K562 (cell line): ENCODE results near the gene SHROOM3. TPM values are rescaled to one million over a fixed set of nuclear protein-coding genes. Genes with fewer than 3 reads are reported as not detected.

Experiments
- ATAC-seq: fragments of 200-7000 bp; cut with Tn5 transposase; 3 replicates; pipeline ENCODE4 v1.9.1; 2020; ENCODE audit warnings: moderate library complexity
- BruUV-seq: library from RNA; stranded (reverse); fragments of 400-500 nt; replicated peaks from 2 replicates; lab custom pipeline; 2021; lab: Mats Ljungman, UMichigan
- CTCF ChIA-PET: fragments of 300-600 bp; formaldehyde crosslinking; extraction: SDS; loops from one replicate; lab custom pipeline; 2021; ENCODE audit warnings: low intra/inter-chr PET ratio; lab: Yijun Ruan, JAX
- POLR2A ChIA-PET: fragments of 300-600, 350-650 bp; sonication (Branson Sonifier 250); formaldehyde crosslinking; extraction: SDS; loops from one replicate; lab custom pipeline; 2021; ENCODE audit warnings: antibody characterized with exemption, inconsistent platforms; lab: Yijun Ruan, JAX
- DNase-seq, 4 experiments: peaks; one replicate each; pipeline versions ENCODE4 v3.0.0 to v3.0.0-alpha.2; 2011 to 2018; ENCODE audit warnings: low spot score in 3 of 4, mixed read lengths in 3 of 4; ENCODE audit errors: extremely low read depth in 1 of 4
- FAIRE-seq: peaks from 2 replicates; lab custom pipeline; 2011; peaks lifted over from hg19 to GRCh38; lab: Jason Lieb, UNC
- H2AFZ ChIP-seq: 2 replicates; pipeline ENCODE4 v1.6.0; 2011; ENCODE audit warnings: low read depth, low read length, control low read depth, inconsistent platforms
- H3K27ac ChIP-seq: fragments of 200-600 bp; 3 replicates; pipeline ENCODE4 v1.8.0; 2011; ENCODE audit warnings: low read depth, mild to moderate bottlenecking, control low read depth, inconsistent platforms, low read length, moderate library complexity, mixed read lengths; ENCODE audit errors: extremely low read depth
- H3K27me3 ChIP-seq, 2 experiments: fragments of 300-600 bp in 1 of 2; 2 replicates in 1 of 2; 3 replicates in 1 of 2; pipeline versions ENCODE4 v1.6.0 to v1.8.0; 2011; ENCODE audit warnings: inconsistent platforms in 2 of 2, low read length in 2 of 2, mild to moderate bottlenecking in 1 of 2, mixed read lengths in 1 of 2, moderate library complexity in 1 of 2; ENCODE audit not compliant: control insufficient read depth in 2 of 2, insufficient read depth in 2 of 2
- H3K36me3 ChIP-seq: fragments of 300-600 bp; 3 replicates; pipeline ENCODE4 v1.8.0; 2011; ENCODE audit warnings: mild to moderate bottlenecking, low read length, inconsistent platforms; ENCODE audit not compliant: control insufficient read depth, insufficient read depth
- H3K4me1 ChIP-seq, 2 experiments: fragments of 200-600 bp in 1 of 2; replicated peaks in 1 of 2; 2 replicates in 1 of 2; 3 replicates in 1 of 2; pipeline versions ENCODE4 v1.5.1 to v1.8.0; 2011; ENCODE audit warnings: inconsistent platforms in 2 of 2, low read length in 2 of 2, mild to moderate bottlenecking in 1 of 2, mixed read lengths in 1 of 2, moderate library complexity in 1 of 2; ENCODE audit not compliant: control insufficient read depth in 2 of 2, insufficient read depth in 2 of 2
- H3K4me2 ChIP-seq: 2 replicates; pipeline ENCODE4 v1.6.1; 2011; ENCODE audit warnings: low read length, control low read depth, inconsistent platforms, mixed read lengths; ENCODE audit not compliant: insufficient read depth
- H3K4me3 ChIP-seq: fragments of 200-600 bp; sonication (generic), shearing (Covaris generic); 2 replicates; pipeline ENCODE4 v1.5.1; 2016; ENCODE audit warnings: control low read depth, inconsistent platforms
- H3K79me2 ChIP-seq: fragments of 200-600 bp; 3 replicates; pipeline ENCODE4 v1.8.0; 2011; ENCODE audit warnings: low read length, inconsistent platforms; ENCODE audit not compliant: control insufficient read depth, insufficient read depth
- H3K9ac ChIP-seq, 2 experiments: 2 replicates each; pipeline versions ENCODE4 v1.6.0 to v1.6.1; 2011; ENCODE audit warnings: low read depth in 2 of 2, low read length in 2 of 2, control low read depth in 1 of 2, inconsistent platforms in 1 of 2, mild to moderate bottlenecking in 1 of 2, mixed read lengths in 1 of 2; ENCODE audit not compliant: insufficient read depth in 1 of 2
- H3K9me1 ChIP-seq: one replicate; pipeline ENCODE4 v1.6.0; 2011; ENCODE audit warnings: inconsistent platforms, mild to moderate bottlenecking, low read length, moderate library complexity; ENCODE audit not compliant: control insufficient read depth, insufficient read depth
- H3K9me3 ChIP-seq: replicated peaks from 2 replicates; pipeline ENCODE4 v1.5.1; 2011; ENCODE audit warnings: low read depth, low read length, inconsistent platforms; ENCODE audit not compliant: control insufficient read depth, insufficient read depth
- H4K20me1 ChIP-seq: replicated peaks from 2 replicates; pipeline ENCODE4 v1.6.1; 2011; ENCODE audit warnings: low read length, inconsistent platforms, mixed read lengths; ENCODE audit not compliant: control insufficient read depth, insufficient read depth
- CBFB ChIP-seq: sonication (generic); formaldehyde crosslinking; IDR thresholded peaks from 2 replicates; pipeline ENCODE4 v1.4.0; 2020; ENCODE audit warnings: mild to moderate bottlenecking, missing genetic modification reagents
- TOE1 ChIP-seq, 2 experiments: fragments of 450-650 bp in 1 of 2; sonication (generic) in 1 of 2; formaldehyde crosslinking in 1 of 2; IDR thresholded peaks; 2 replicates each; pipeline versions ENCODE4 v1.7.1 to v1.8.0; 2016 to 2022; ENCODE audit warnings: borderline replicate concordance in 2 of 2, mild to moderate bottlenecking in 2 of 2, antibody characterized with exemption in 1 of 2, inconsistent platforms in 1 of 2, low read depth in 1 of 2, missing genetic modification reagents in 1 of 2, moderate library complexity in 1 of 2
- ZNF146 ChIP-seq: IDR thresholded peaks from one replicate; pipeline ENCODE4 v1.6.1; 2018; ENCODE audit warnings: missing compliant biosample characterization; ENCODE audit not compliant: unreplicated experiment
- ZNF354B ChIP-seq: fragments of 250-450 bp; sonication (Bioruptor Pico); IDR thresholded peaks from 2 replicates; pipeline ENCODE4 v1.4.0; 2020
- ZNF780A ChIP-seq: fragments of 250-450 bp; sonication (Bioruptor Pico); IDR thresholded peaks from 2 replicates; pipeline ENCODE4 v1.5.0; 2021; ENCODE audit warnings: mild to moderate bottlenecking
- ZNF830 ChIP-seq: fragments of 250-450 bp; sonication (Bioruptor Pico); IDR thresholded peaks from 2 replicates; pipeline ENCODE4 v1.5.0; 2021; ENCODE audit warnings: mild to moderate bottlenecking
- WGBS: fragments of 100-300 bp; shearing (Covaris generic); methylation state at CpG from one replicate; pipeline ENCODE4 v1.1.6; 2016; ENCODE audit warnings: low coverage, mixed read lengths; ENCODE audit not compliant: insufficient coverage; ENCODE audit errors: missing lambda C conversion rate; 5-methylcytosine and 5-hydroxymethylcytosine counted together
- in situ Hi-C: fragments of 300-500 bp; cut with MboI; formaldehyde crosslinking; loops from 4 replicates; pipeline ENCODE4 v1.15.0; 2018; ENCODE audit warnings: inconsistent platforms, mixed read lengths
- intact Hi-C: fragments of 100-400 bp; cut with micrococcal nuclease; formaldehyde crosslinking; loops from 2 replicates; pipeline ENCODE4 v1.14.2; 2022
- polyA plus RNA-seq, 8 experiments: library from polyadenylated mRNA; depleted of rRNA in 4 of 8; stranded (reverse) in 5 of 8; unstranded in 3 of 8; fragments of >200 nt; fragmentation: Nextera tagmentation in 2 of 8; fragmentation: Illumina TruSeq in 1 of 8; extraction: Ambion mirVana in 2 of 8; extraction: Trizol in 1 of 8; gene quantifications; 2 replicates each; pipeline versions ENCODE4 v1.2.1 to v1.2.3, GENCODE V29; 2011 to 2014; ENCODE audit warnings: inconsistent platforms in 1 of 8, missing spikeins in 1 of 8
- total RNA-seq, 7 experiments: library from RNA; depleted of rRNA in 6 of 7; stranded (reverse); fragments of >200 nt in 6 of 7; fragmentation: Illumina TruSeq in 2 of 7; extraction: Trizol in 2 of 7; gene quantifications; 2 replicates each; pipeline versions ENCODE4 v1.2.1 to v1.2.3, GENCODE V29; 2011 to 2021; ENCODE audit warnings: low replicate concordance in 1 of 7

SHROOM3 gene
- total and polyA plus RNA-seq, 9 of the 15 experiments (the other 6 are each of a cell fraction or from before 2014, with no cell fraction given), result 0.01 to 0.07 TPM; not detected in 7

DNA sequence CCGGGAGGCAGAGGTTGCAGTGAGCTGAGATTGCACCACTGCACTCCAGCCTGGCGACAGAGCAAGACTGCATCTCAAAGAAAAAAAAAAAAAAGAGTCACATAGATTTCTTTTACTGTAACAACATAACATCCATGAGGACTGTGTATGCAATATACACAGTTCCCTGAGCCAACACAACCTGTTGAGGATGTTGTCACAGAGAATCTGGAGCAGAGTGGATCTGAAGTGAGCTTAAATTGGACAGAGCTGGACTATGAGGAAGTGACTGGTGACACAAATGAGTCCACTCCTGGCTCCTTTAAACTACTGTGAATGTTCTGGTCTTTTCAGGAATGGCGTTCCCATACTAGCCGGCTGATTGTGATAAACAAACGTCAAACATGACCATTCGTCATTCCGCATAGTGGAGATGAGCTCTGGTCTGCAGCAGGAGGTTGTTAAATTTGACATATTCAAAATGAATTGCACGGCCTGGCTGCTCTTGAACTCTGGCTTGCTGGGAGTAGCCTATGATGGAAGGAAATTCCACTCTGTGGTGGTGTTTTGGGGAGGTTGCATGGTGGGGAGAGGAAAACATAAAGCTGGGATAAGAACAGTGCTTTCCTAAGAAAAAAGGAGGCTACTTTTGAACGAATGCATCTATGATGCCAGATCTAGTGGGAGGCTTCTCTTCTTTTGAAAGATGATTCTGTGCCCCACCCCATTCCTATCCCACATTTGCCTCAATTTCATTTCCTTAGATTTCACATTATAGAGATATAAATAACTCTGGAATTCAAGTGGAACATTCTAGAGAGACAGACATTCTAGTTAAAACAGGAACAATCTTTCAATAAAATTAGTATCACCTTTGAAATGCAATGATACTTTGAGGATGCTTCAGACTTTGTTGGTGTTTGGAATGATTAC is 149.5 kb downstream of the SHROOM3 start:
- no peaks in the 10 kb centered on the region for H3K36me3 ChIP-seq
- no peak for TF ChIP-seq ZNF146 (CRISPR knock-in tag)
- no peak for TF ChIP-seq TOE1 (IDR thresholded peaks at IDR 0.05; ENCODE audit: borderline replicate concordance)
- no peak for TF ChIP-seq TOE1 (CRISPR knock-in tag; IDR thresholded peaks at IDR 0.05; ENCODE audit: borderline replicate concordance, low read depth)
- TF ChIP-seq ZNF354B (CRISPR knock-in tag), result no peak
- no peak for TF ChIP-seq ZNF830 (CRISPR knock-in tag)
- no peak for TF ChIP-seq ZNF780A
- no peak for TF ChIP-seq CBFB (CRISPR knock-in tag)
- TF ChIP-seq, all 486 proteins: peak for 0
- Histone ChIP-seq H2AFZ (no peak overlapping the region), H3K9me3 (no peaks in the 10 kb centered on the region), H3K79me2 (no peaks in the 10 kb centered on the region), H3K4me1 (peaks cover 0 to 6% of the 10 kb centered on the region in 2 experiments; a peak in 2 of 5 replicates), H4K20me1 (no peaks in the 10 kb centered on the region), H3K4me2 (no peak overlapping the region), H3K27ac (no peak overlapping the region), H3K27me3 (peaks cover 19 to 39% of the 10 kb centered on the region in 2 experiments; a peak in 4 of 5 replicates), H3K4me3 (no peak overlapping the region), H3K9ac (no peak overlapping the region), H3K9me1 (no peaks in the 10 kb centered on the region)
- WGBS, result 0% methylated on average over 8 of the region's 9 CpGs
- ATAC-seq, result no peak
- POLR2A ChIA-PET, result no interaction called here
- in situ Hi-C loops, result no loop called here
- CTCF ChIA-PET, result no interaction called here
- BruUV-seq, result no TSS peak
- no peak for FAIRE-seq
- intact Hi-C loops, result no loop called here
- no peak for DNase-seq
